Measurements from ENCODE around the gene PLAAT5. TPM values are rescaled to one million over a fixed set of nuclear protein-coding genes. Genes with fewer than 3 reads are reported as not detected.
"Not testable (repeated sequence)": the region's sequence is repeated elsewhere in the genome, so short reads cannot be mapped to it uniquely, and the experiment has no call there.

The PLAAT5 gene
- total and polyA plus RNA-seq, 9 donors, result 1.5 to 35.0 (median 3.8) TPM

GRCh38 chr11:63443714-63444113, 47.3 kb downstream of the PLAAT5 start:
- DNase-seq, result no peak
- Histone ChIP-seq H3K4me1 (ENCODE audit: insufficient read depth) (no peaks in the 10 kb centered on the region), H3K9me3 (no peaks in the 10 kb centered on the region), H3K36me3 (no peaks in the 10 kb centered on the region), H3K27me3 (no peaks in the 10 kb centered on the region), H3K27ac (no peak overlapping the region), H3K4me3 (no peak overlapping the region)
- intact Hi-C loops (cut with DNase I), result no loop called here
- WGBS, 3 donors, result 69 to 84% (median 74%) methylated on average over 1 of the region's 1 CpG
- TF ChIP-seq POLR2A (IDR thresholded peaks at IDR 0.05) (no peak), EP300 (IDR thresholded peaks at IDR 0.05) (no peak), CTCF (IDR thresholded peaks at IDR 0.05) (no peak)

GRCh38 chr11:63435831-63436230, 55.1 kb downstream of the PLAAT5 start:
- H3K9me3 ChIP-seq; intact Hi-C loops (cut with DNase I); DNase-seq; H3K27me3 ChIP-seq; H3K27ac ChIP-seq; H3K4me1 ChIP-seq (ENCODE audit: insufficient read depth); H3K4me3 ChIP-seq; H3K36me3 ChIP-seq: not testable (repeated sequence)
- WGBS, 3 donors, result 3 to 8% (median 7%) methylated on average over 4 of the region's 4 CpGs

DNA sequence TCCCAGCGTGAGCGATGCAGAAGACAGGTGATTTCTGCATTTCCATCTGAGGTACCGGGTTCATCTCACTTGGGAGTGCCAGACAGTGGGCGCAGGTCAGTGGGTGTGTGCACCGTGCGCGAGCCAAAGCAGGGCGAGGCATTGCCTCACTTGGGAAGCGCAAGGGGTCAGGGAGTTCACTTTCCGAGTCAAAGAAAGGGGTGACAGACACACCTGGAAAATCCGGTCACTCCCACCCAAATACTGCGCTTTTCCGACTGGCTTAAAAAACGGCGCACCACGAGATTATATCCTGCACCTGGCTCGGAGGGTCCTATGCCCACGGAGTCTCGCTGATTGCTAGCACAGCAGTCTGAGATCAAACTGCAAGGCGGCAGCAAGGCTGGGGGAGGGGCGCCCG, 55.6 kb downstream of the PLAAT5 start:
- intact Hi-C loops (cut with DNase I); H3K4me1 ChIP-seq (ENCODE audit: insufficient read depth); DNase-seq; H3K9me3 ChIP-seq; H3K4me3 ChIP-seq; H3K27me3 ChIP-seq; H3K27ac ChIP-seq; H3K36me3 ChIP-seq: not testable (repeated sequence)
- WGBS, 3 donors, result 72 to 81% (median 73%) methylated on average over 21 to 22 of the region's 22 CpGs

GRCh38 chr11:63430731-63431130, 60.2 kb downstream of the PLAAT5 start:
- H3K4me1 ChIP-seq (ENCODE audit: insufficient read depth); DNase-seq; H3K4me3 ChIP-seq; H3K27me3 ChIP-seq; intact Hi-C loops (cut with DNase I); H3K27ac ChIP-seq; H3K36me3 ChIP-seq; H3K9me3 ChIP-seq: not testable (repeated sequence)
- 37 to 78% (median 62%) methylated on average over 2 of the region's 2 CpGs for WGBS, 3 donors

DNA sequence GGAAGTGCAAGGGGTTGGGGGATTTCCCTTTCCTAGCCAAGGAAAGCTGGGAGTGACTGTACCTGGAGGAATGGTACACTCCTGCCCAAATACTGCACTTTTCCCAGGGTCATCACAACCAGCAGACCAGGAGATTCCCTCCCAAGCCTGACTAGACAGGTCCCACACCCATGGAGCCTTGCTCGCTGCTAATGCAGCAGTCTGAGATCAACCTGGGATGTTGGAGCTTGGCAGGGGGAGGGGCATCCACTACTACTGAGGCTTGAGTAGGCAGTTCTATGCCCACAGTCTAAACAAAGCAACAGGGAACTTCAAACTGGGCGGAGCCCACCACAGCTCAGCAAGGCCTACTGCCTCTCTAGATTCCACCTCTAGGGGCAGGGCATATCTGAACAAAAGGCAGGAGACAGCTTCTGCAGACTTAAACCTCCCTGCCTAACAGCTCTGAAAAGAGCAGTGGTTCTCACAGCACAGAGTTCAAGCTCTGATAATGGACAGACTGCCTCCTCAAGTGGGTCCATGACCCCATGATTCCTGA, 62.9 kb downstream of the PLAAT5 start:
- intact Hi-C loops (cut with DNase I), result no loop called here
- Histone ChIP-seq H3K27ac (no peak overlapping the region), H3K27me3 (no peaks in the 10 kb centered on the region), H3K4me1 (ENCODE audit: insufficient read depth) (no peaks in the 10 kb centered on the region), H3K9me3 (no peaks in the 10 kb centered on the region), H3K36me3 (no peaks in the 10 kb centered on the region), H3K4me3 (no peak overlapping the region)
- DNase-seq, result no peak
- no peak for TF ChIP-seq POLR2A (IDR thresholded peaks at IDR 0.05)
- no peak for TF ChIP-seq EP300 (IDR thresholded peaks at IDR 0.05)
- TF ChIP-seq CTCF (IDR thresholded peaks at IDR 0.05), result no peak
- 82 to 89% (median 87%) methylated on average over 2 of the region's 2 CpGs for WGBS, 3 donors

DNA sequence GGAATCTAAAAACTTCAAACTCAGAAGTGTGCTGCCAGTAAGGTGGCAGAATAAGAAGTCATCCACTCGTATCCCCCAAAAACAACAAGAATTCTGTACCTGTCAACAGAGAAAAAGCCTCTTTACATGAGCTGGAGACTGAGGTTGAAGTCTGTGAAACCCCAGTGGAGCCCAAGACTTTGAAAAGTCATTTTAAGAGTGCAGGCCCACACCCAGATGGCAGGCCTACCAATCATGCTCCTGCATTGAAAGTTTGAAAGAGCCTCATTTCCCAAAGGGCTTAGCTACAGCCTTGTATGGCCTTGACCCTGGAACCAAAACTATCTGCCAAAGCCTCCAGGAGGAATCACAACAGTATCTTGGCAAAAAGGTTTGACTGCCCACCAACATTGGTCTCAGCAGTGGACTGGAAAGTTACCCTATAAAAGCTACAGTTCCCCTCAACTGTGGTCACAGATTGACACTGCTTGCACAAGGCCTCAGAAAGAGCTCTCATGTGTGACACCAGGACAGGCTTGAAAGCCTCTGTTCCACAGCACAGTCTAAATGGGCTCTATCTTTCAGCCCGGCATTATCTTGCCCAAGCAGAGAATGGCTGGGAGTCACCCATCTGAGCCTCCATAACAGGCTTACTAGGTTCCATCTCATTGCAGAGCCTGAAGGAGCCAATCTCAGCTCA, 73.7 kb downstream of the PLAAT5 start:
- H3K9me3 ChIP-seq, result no peaks in the 10 kb centered on the region
- H3K4me3 ChIP-seq, result no peak overlapping the region
- TF ChIP-seq EP300 (IDR thresholded peaks at IDR 0.05), result no peak
- TF ChIP-seq POLR2A (IDR thresholded peaks at IDR 0.05), result no peak
- TF ChIP-seq CTCF (IDR thresholded peaks at IDR 0.05), result no peak
- DNase-seq, result no peak
- H3K27ac ChIP-seq, result no peak overlapping the region
- no peaks in the 10 kb centered on the region for H3K36me3 ChIP-seq
- intact Hi-C loops (cut with DNase I), result no loop called here
- H3K27me3 ChIP-seq, result no peaks in the 10 kb centered on the region
- no peaks in the 10 kb centered on the region for H3K4me1 ChIP-seq (ENCODE audit: insufficient read depth)
- WGBS, 3 donors, result 50 to 86% (median 56%) methylated on average over 2 of the region's 2 CpGs
